ENCODE results near the gene AQP2. TPM values are rescaled to one million over a fixed set of nuclear protein-coding genes. Genes with fewer than 3 reads are reported as not detected.

The AQP2 gene
- total RNA-seq, 1 donor from 2014 or later = not detected

DNA sequence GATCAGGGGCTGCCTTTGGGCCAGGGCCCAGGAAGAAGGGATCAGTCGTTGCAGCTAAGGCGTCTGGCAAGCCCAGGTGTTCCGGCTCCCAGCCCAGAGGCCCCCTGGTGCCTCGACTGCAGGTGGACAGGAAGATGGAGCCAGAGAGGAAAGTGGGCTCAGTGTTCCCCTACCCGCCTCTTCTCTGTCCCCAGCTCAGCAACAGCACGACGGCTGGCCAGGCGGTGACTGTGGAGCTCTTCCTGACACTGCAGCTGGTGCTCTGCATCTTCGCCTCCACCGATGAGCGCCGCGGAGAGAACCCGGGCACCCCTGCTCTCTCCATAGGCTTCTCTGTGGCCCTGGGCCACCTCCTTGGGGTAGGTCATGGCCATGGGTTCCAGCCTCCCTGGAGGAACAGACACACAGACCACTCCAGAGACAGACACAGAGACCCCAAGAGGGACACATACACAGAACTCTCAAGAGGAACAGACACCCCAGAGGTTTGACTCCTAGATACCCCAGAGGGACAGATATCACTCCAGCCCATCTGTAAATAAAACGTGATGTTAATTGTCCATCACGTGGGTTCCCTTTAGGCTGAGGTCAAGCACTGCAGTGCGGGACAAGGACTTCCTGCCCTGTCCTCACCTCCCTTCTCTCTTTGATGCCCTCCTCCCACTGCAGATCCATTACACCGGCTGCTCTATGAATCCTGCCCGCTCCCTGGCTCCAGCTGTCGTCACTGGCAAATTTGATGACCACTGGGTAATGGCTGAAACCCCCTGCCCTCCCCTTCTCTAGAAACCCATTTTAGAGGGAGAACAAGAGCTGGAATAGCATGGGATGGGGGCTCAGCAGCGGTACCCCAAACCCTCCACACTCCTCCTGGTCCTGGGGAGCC lies 3.7 kb downstream of the AQP2 start:
- DNase-seq (ENCODE audit: low spot score in 2 of 2) = no peak
- FAIRE-seq = no peak

DNA sequence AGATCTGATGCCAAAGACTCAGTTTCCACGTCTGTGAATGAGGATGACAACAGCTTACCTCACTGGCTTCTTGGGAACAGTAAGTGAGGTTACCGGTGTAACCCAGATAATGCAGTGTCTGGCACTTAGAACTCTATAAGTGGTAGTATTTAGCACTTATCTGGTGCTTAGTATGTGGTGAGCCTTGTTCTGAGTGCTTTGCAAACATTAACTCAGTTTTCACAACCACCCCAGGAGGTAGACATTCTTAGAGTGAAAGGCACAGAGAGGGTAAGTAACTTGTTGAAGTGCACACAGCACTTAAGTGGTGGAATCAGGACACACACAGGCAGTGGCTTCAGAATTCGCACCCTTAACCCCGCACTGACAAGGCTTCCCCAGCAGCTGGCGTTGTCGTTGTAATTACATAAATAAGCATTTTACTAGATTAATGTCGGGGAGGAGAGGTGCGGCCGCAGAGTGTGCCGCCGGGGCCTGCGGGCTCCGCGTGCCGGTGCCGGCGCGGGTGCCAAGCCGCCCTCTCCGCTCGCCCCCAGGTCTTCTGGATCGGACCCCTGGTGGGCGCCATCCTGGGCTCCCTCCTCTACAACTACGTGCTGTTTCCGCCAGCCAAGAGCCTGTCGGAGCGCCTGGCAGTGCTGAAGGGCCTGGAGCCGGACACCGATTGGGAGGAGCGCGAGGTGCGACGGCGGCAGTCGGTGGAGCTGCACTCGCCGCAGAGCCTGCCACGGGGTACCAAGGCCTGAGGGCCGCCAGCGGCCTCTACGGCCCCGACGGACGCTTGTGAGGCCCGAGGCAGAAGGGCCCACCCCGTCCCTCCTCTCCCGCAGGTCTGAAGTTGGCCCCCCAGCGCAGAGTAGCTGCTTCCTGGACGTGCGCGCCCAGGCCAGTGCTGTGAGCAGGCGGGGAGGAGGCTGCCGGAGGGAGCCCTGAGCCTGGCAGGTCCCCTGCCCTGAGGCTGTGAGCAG lies 4.6 kb downstream of the AQP2 start:
- FAIRE-seq (no peak), DNase-seq (ENCODE audit: low spot score in 2 of 2) (no peak)

DNA sequence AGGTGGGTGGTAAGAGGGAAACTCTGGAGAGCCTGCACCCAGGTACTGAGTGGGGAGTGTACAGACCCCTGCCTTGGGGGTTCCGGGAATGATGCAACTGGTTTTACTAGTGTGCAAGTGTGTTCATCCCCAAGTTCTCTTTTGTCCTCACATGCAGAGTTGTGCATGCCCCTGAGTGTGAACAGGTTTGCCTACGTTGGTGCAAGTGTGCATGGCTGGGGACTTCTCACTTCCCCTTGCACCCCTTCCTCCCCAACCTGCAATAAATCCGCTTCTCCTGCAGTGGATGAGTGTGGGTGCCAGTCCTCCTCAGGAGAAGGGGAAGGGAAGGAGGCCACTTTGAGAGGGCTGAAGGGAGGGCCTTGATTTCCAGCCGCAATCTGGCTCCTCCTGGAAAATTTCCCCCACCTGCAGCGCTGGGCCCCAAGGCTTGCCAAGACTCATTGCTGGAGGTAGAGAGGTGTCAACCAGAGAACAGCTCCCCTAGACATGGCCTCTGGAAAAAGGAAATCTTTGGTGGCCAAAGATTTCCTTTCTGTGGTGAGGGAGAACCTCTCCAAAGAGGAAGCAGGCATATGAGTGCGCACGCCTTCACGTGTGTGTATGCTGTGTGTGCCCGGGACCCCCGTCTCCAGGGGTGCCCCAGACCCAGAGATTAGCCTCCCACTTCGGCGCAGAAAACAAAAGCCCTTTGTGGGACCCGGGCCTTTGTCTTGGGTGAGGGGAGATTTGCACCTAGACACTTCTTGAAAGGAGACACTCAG lies 5.5 kb downstream of the AQP2 start:
- DNase-seq (ENCODE audit: low spot score in 2 of 2) (no peak), FAIRE-seq (no peak)

DNA sequence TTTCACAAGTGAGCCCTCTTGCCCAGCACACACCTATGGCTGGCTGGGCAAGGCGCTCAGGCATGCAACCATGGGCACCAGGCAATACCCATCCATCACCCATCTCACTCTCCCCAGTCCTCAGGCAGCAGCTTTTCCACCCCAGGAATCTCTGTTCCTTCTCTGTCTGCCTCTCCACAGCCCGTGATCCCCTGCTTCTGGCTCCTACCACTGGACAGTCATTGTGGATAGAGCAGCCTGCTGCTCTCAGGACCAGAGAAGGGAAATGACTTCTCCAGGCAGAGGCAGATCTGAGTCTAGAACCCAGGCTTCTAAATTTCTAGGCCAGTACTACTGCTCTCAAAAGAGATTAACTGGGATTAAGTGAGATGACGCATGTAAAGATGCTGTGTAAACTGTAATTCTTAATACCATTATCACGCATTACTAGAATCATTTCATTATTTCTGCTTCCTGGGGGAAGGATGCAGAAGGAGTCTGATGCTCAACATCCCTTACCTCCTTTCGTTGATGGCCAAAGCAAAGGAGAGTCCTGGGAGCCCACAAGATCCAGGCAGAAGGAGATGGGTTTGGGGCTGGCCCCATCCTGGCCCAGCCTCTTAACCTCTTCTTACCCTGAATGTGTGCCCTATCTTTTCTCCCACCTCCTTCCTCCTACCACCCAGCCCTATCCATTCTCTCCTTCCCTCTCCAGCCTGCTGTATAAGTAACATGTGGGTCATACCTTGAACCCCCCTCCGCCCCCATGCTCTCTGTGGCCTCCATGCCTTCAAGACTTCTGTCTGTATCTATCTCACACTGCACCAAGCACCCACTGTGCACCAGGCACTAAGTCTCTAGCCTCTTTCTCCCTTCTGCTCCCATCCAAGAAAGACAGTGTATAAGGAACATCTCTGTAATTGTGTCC lies 6.4 kb downstream of the AQP2 start:
- DNase-seq (ENCODE audit: low spot score in 2 of 2) (no peak), FAIRE-seq (no peak)

DNA sequence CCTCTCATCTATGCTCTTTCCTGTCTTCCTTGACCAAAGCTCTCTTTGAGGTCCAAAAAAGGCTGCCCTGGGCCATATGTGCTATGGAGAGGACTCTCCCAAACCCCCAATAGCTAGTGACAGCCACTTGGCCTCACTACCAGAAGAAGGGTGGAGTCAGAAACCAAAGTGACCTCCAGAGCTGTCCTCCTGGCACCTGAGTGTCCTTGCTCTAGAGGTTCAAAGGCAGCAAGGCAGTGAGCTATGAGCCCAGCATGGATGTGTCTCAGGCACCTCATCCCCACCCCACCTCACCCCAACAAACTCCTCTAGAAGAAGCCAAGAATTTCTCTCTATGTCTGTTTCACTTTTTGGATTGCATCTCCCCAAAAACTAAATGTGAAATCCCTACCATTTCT lies 7.0 kb downstream of the AQP2 start:
- FAIRE-seq = no peak

DNA sequence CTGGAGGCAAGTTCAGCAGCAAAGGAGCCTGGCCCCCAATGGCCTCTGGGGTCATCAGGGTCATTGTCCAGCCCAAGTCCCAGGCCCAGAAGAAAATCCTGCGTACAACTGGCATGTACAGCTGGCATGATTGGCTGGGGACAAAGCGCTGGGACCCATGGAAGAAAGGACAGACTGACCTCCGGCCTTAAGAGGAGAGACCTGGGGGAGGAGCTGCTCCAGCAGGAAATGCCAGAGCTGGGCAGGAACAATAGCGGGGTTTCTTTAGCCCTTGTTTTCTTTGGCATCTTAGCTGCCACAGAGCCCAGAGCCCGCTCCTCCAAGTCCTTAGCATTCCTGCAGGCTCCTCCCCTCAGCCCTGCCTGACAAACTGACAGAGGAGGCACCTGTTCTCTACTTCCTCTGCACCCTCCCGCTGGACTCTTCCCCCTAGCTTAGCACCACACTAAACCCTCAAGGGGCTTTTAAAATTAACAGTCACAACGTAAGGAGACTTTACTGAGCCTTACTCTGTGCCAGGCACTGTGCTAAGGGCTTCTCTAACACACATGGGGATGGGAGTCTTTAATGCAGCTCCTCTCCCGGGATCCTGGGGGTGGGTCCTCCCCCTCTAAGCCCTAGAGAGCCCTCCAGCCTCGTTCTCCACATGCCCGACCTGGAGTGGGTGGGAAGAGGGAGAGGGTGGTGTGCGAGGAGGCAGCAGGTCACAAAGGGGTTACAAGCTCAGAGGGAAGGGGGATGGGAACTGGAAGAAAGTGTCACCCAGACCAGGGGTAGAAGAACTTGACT lies 9.3 kb downstream of the AQP2 start:
- DNase-seq (ENCODE audit: low spot score in 2 of 2) (no peak), FAIRE-seq (no peak)

More for the DNA sequence above, 7.0 kb downstream of the AQP2 start:
- DNase-seq (ENCODE audit: low spot score in 2 of 2) = no peak

DNA sequence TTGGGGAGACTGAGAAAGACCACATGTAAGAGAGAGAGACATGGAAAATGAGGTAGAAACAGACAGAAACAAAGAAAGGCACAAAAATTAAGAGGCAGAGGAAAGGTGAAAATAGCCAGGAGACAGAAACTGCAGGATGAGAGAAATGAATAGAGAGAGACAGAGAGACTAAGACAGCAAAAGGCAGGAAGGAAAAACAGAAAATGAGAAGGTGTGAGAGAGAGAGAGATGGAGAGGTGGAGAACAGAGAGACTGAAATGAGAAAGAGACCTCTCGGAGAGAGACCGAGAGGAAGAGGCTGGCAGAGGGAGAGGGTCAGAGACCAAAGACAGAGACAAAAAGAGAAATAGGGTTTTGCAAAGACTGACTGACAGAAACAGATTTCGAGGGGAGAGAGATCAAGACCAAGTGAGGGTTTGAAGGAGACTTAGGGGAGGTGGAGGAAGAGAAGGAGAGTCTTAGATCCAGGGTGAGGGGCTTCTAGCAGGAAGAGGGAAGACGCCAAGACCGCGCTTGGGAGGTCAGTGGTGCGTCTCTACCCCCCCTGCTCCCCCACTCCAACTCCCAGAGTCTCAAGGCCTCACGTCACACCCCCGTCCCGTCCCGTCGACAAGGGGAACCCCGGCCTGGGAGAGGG lies 10.1 kb downstream of the AQP2 start:
- FAIRE-seq = no peak
- no peak for DNase-seq (ENCODE audit: low spot score in 2 of 2)

DNA sequence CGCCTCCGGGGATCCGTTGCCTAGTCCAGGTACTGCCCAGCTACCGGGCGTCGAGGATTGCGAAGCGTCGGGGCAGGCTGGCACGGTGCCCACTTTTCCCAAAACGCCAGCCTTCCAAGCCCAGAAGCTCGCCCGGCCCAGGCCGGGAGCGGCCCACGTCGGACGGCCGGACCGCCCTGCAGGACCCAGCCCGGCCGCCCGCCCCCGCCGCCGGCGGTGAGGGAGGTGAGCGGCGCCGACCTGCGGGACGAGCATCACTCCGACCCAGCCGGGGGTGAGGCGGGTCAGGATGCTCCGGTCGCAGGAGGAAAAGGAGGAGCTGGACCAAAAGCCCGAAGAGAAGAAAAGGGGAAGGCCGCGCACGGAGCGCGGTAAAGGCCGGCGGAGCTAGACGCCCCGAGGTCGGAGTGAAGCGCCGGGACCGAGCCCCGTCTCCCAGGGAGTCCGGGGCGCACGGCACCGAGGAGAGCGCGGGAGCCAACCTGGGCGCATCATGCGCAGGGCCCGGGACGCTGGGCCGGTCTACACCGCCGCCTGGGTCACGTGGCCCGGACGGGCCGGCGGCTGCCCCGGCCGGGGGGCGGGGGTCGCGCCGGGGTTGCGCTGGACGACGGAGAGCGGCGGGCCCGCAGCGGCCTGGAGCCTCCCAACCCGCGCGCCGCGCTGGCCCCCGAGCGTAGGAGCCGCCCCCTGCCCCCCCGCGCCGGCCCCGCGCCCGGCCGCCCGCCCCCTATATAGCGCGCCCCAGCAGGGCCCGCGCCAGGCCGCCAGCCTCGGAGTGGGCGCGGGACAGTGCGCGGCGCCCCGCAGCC lies 10.8 kb downstream of the AQP2 start, which contains the start of gene AQP5:
Gene AQP5, plus strand, starts transcription at position 762 of the 812 bp plus-strand sequence. CDS start 146 bp downstream, outside the sequence.
- DNase-seq (ENCODE audit: low spot score in 2 of 2) (peak in 1 of 2 donors; percentile 62), FAIRE-seq (no peak)

DNA sequence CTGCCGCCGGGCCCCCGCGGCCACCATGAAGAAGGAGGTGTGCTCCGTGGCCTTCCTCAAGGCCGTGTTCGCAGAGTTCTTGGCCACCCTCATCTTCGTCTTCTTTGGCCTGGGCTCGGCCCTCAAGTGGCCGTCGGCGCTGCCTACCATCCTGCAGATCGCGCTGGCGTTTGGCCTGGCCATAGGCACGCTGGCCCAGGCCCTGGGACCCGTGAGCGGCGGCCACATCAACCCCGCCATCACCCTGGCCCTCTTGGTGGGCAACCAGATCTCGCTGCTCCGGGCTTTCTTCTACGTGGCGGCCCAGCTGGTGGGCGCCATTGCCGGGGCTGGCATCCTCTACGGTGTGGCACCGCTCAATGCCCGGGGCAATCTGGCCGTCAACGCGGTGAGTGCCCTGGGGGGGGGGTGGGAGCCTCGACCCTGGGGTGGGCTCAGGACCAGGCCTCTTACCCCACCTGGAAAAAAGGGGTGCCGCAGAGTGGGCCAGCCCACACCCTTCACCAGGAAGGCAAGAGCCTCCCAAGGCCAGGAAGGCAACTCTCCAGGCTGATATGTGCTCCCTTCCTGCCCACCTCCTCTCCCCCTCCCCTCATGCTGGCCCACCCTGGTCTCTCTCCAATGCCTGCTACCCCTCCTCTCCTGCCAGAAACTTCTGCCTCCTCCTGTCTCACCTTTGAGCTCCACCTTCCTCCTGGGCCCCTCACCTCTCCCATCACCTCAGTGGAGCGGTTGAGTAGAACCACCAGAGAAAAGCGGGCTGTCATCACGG lies 11.6 kb downstream of the AQP2 start:
- DNase-seq (ENCODE audit: low spot score in 2 of 2) (no peak), FAIRE-seq (no peak)

DNA sequence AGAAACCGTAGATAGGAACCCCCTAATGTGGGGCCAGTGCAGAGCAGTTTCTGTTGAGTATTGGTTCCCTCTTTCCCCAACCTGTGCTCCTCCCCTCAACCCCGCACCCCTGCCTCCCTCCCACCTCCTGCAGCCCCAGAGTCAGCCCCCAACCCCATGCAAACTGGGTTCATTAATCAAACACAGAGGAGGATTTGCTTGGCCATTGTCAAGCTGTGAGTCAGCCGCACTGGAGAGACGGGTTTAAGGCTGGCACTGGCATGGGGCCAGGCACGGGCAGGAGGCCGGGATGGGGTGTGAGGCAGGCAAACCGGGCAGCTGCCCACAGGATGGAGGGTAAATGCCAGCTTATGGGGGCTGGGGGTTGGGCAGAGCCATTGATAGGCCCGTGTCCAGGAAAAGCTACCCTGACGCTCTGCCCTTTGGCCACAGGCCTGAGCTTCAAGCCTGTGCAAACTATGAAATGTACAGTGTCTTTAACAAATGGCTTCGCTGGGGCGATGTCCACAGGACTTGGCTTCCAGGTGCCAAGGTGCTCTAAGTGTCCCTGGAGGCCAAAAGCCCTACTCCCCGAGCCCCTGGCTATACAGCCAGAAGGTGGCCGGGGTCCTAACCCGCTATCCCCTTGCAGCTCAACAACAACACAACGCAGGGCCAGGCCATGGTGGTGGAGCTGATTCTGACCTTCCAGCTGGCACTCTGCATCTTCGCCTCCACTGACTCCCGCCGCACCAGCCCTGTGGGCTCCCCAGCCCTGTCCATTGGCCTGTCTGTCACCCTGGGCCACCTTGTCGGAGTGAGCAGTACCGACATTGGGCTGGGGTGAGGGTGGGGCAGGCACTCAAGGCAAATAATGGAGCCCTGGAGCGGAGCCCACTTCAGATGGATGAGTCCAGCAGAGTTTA lies 12.6 kb downstream of the AQP2 start:
- no peak for FAIRE-seq

DNA sequence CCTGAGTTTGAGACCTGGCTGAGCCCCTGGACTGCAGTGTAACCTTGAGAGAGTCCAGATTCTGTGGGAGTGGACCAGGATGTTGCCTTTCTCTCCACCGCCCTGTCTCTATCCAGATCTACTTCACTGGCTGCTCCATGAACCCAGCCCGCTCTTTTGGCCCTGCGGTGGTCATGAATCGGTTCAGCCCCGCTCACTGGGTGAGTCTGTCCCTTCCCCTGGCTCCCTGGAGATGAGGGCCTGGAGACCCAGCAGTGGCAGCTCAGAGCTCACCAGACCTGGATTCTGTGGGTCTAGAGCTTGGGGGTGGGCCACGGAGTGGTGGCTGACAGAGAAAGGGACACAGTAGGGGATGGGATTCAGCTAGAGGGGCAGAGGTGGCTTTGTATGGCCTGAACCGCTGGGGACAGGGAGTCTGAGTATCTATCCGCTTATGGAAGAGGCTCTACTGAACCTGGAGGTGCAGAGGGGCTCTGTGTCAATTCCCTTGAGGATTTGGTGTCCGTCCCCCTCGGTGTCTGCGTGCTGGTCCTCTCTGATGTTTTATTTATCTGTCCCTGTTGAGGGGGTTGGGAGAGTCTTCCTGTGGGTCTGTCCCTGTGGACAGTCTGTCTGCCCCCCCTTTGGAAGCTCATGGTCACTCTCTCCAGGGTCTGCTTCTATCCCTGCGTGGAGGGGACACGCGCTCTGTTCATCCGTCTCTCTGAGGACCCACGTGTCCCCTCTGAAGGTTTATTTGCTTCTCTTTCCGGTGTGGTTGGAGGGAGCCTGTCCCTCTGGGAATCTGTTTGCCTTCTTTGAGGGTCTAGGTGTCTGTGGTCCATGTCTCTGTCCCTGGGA lies 13.7 kb downstream of the AQP2 start:
- FAIRE-seq (no peak), DNase-seq (ENCODE audit: low spot score in 2 of 2) (no peak)

More for the DNA sequence above, 12.6 kb downstream of the AQP2 start:
- DNase-seq (ENCODE audit: low spot score in 2 of 2) = peak in 1 of 2 donors; percentile 81

DNA sequence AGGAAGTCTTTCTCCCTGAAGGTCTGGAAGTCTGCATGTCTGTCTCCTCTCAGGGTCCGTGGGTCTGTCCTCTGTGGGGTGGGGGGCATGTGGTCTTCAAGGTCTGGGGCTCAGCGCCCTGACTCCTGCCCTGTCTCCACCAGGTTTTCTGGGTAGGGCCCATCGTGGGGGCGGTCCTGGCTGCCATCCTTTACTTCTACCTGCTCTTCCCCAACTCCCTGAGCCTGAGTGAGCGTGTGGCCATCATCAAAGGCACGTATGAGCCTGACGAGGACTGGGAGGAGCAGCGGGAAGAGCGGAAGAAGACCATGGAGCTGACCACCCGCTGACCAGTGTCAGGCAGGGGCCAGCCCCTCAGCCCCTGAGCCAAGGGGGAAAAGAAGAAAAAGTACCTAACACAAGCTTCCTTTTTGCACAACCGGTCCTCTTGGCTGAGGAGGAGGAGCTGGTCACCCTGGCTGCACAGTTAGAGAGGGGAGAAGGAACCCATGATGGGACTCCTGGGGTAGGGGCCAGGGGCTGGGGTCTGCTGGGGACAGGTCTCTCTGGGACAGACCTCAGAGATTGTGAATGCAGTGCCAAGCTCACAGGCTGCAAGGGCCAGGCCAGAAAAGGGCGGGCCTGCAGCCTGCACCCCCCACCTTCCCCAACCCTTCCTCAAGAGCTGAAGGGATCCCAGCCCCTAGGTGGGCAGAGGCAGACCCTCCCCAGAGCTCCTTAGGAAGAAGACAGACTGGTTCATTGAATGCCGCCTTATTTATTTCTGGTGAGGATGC lies 14.5 kb downstream of the AQP2 start:
- no peak for DNase-seq (ENCODE audit: low spot score in 2 of 2)
- FAIRE-seq = no peak

DNA sequence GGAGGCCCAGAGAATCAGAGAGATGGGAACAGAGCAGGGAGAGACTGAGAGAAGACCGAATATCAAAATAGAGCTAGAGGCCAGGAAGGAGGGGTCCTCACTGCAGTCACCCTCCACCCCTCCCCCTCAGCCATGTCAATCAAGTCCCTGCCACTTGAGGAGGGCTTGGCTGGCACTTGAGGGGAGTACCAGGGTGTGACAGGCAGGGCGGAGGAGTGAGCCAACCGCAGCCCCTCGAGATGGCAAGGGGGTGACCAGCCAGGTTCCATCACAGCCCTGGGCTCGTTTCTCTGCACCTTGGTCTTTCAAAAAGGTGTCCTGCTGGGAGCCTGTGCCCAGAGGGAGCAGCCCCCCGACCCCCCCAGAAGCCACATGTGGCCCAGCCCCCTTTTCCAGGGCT lies 15.3 kb downstream of the AQP2 start:
- no peak for FAIRE-seq
- DNase-seq (ENCODE audit: low spot score in 2 of 2) = no peak
